GM12878 (cell line): ENCODE data around the gene LRCH4. TPM values are rescaled to one million over a fixed set of nuclear protein-coding genes. Genes with fewer than 3 reads are reported as not detected.

Source experiments
- ATAC-seq: fragments of 200-7000 bp; cut with Tn5 transposase; 3 replicates; pipeline ENCODE4 v1.9.1; 2020; ENCODE audit warnings: mild to moderate bottlenecking, moderate library complexity
- BruUV-seq: library from RNA; stranded (reverse); fragments of 400-500 nt; replicated peaks from 2 replicates; lab custom pipeline; 2021; lab: Mats Ljungman, UMichigan
- CTCF ChIA-PET: fragments of 300-600 bp; sonication (Branson Sonifier 250); formaldehyde crosslinking; extraction: SDS; loops from one replicate; lab custom pipeline; 2021; ENCODE audit warnings: inconsistent platforms; lab: Yijun Ruan, JAX
- POLR2A ChIA-PET: fragments of 350-600 bp; formaldehyde crosslinking; extraction: SDS; loops from one replicate; lab custom pipeline; 2021; ENCODE audit warnings: inconsistent platforms; lab: Charles Lee
- RAD21 ChIA-PET: fragments of 300-600 bp; sonication (Branson Sonifier 250); formaldehyde crosslinking; loops from one replicate; lab custom pipeline; 2023; ENCODE audit warnings: antibody characterized with exemption; ENCODE audit not compliant: unreplicated experiment; lab: Charles Lee
- SMC1A ChIA-PET: fragments of 300-600 bp; sonication (Branson Sonifier 250); formaldehyde crosslinking; loops from one replicate; lab custom pipeline; 2023; ENCODE audit not compliant: unreplicated experiment, uncharacterized antibody; lab: Charles Lee
- DNase-seq: peaks from one replicate; pipeline ENCODE4 v3.0.0-alpha.2; 2011; ENCODE audit warnings: low read depth, low spot score
- FAIRE-seq: peaks from 3 replicates; lab custom pipeline; 2011; peaks lifted over from hg19 to GRCh38; lab: Jason Lieb, UNC
- H2AFZ ChIP-seq: 2 replicates; pipeline ENCODE4 v1.6.0; 2011; ENCODE audit warnings: low read depth, low read length, control low read depth; ENCODE audit not compliant: control insufficient read depth
- H3K27ac ChIP-seq: 2 replicates; pipeline ENCODE4 v1.5.1; 2011; ENCODE audit warnings: control low read depth; ENCODE audit not compliant: control insufficient read depth, insufficient read depth
- H3K27me3 ChIP-seq, 2 experiments: replicated peaks in 1 of 2; 2 replicates each; pipeline versions ENCODE4 v1.6.0 to v1.6.1; 2011; ENCODE audit warnings: low read length in 1 of 2; ENCODE audit not compliant: control insufficient read depth in 2 of 2, insufficient read depth in 2 of 2
- H3K36me3 ChIP-seq, 2 experiments: 2 replicates each; pipeline ENCODE4 v1.5.1; 2011; ENCODE audit warnings: low read length in 1 of 2; ENCODE audit not compliant: control insufficient read depth in 2 of 2, insufficient read depth in 2 of 2
- H3K4me1 ChIP-seq: 2 replicates; pipeline ENCODE4 v1.6.1; 2011; ENCODE audit warnings: mild to moderate bottlenecking, low read length, moderate library complexity, mixed read lengths; ENCODE audit not compliant: control insufficient read depth, insufficient read depth
- H3K4me2 ChIP-seq: 2 replicates; pipeline ENCODE4 v1.6.0; 2011; ENCODE audit warnings: control low read depth; ENCODE audit not compliant: control insufficient read depth, insufficient read depth
- H3K4me3 ChIP-seq: fragments of 200-600 bp; sonication (generic); 2 replicates; pipeline ENCODE4 v1.5.1; 2016
- H3K79me2 ChIP-seq: 2 replicates; pipeline ENCODE4 v1.6.0; 2011; ENCODE audit warnings: low read length; ENCODE audit not compliant: control insufficient read depth, insufficient read depth
- H3K9ac ChIP-seq: 2 replicates; pipeline ENCODE4 v1.8.0; 2011; ENCODE audit warnings: low read length, control low read depth, mixed read lengths; ENCODE audit not compliant: control insufficient read depth, insufficient read depth
- H3K9me3 ChIP-seq: replicated peaks from 3 replicates; pipeline ENCODE4 v1.5.1; 2011; ENCODE audit warnings: mild to moderate bottlenecking, low read length; ENCODE audit not compliant: control insufficient read depth, insufficient read depth
- H4K20me1 ChIP-seq: 2 replicates; pipeline ENCODE4 v1.6.0; 2011; ENCODE audit not compliant: control insufficient read depth, insufficient read depth
- CHD4 ChIP-seq: fragments of 200-600 bp; sonication (generic); IDR thresholded peaks from 2 replicates; pipeline ENCODE4 v1.6.1; 2016; ENCODE audit warnings: mild to moderate bottlenecking
- EGR1 ChIP-seq, 2 experiments: IDR thresholded peaks; 1 replicate in 1 of 2; 2 replicates in 1 of 2; pipeline ENCODE4 v1.6.1; 2011 to 2012; ENCODE audit warnings: low read depth in 2 of 2, low read length in 2 of 2, borderline replicate concordance in 1 of 2, mild to moderate bottlenecking in 1 of 2, moderate library complexity in 1 of 2
- SMAD5 ChIP-seq: IDR thresholded peaks from 2 replicates; pipeline ENCODE4 v1.6.1; 2016; ENCODE audit warnings: antibody characterized with exemption, low read depth
- ZNF24 ChIP-seq: fragments of 450-650 bp; IDR thresholded peaks from 2 replicates; pipeline ENCODE4 v1.6.1; 2017; ENCODE audit warnings: antibody characterized with exemption, mild to moderate bottlenecking
- ZNF592 ChIP-seq: fragments of 450-650 bp; IDR thresholded peaks from 2 replicates; pipeline ENCODE4 v1.6.1; 2017; ENCODE audit warnings: mild to moderate bottlenecking, moderate library complexity
- ZNF687 ChIP-seq: fragments of 450-650 bp; IDR thresholded peaks from 2 replicates; pipeline ENCODE4 v1.6.1; 2017; ENCODE audit warnings: mild to moderate bottlenecking, moderate library complexity
- WGBS: methylation state at CpG from one replicate; pipeline ENCODE4 v1.1.6; 2016; ENCODE audit warnings: low lambda C conversion rate; ENCODE audit not compliant: insufficient replicate concordance, insufficient coverage; ENCODE audit errors: missing lambda C conversion rate; 5-methylcytosine and 5-hydroxymethylcytosine counted together
- in situ Hi-C: fragments of 300-500 bp; cut with MboI; formaldehyde crosslinking; loops from 9 replicates; pipeline ENCODE4 v1.14.3; 2018; ENCODE audit warnings: mixed read lengths
- intact Hi-C: fragments of 100-400 bp; cut with micrococcal nuclease; formaldehyde crosslinking; loops from one replicate; pipeline ENCODE4 v1.14.2; 2022; ENCODE audit not compliant: unreplicated experiment
- polyA plus RNA-seq, 11 experiments: library from polyadenylated mRNA; depleted of rRNA in 4 of 11; unstranded in 6 of 11; stranded (reverse) in 5 of 11; fragments of >200 nt; fragmentation: Nextera tagmentation in 4 of 11; fragmentation: Illumina TruSeq in 1 of 11; extraction: Ambion mirVana in 4 of 11; extraction: Trizol in 1 of 11; gene quantifications; 1 replicate in 1 of 11; 2 replicates in 10 of 11; pipeline versions ENCODE4 v1.2.1 to v1.2.3, GENCODE V29; 2011 to 2016; ENCODE audit warnings: inconsistent platforms in 2 of 11, missing spikeins in 2 of 11, low read depth in 1 of 11
- total RNA-seq, 4 experiments: library from RNA; depleted of rRNA in 3 of 4; stranded (reverse); fragments of >200 nt in 3 of 4; fragmentation: Illumina TruSeq in 1 of 4; extraction: Trizol in 1 of 4; gene quantifications; 2 replicates each; pipeline versions ENCODE4 v1.2.1 to v1.2.3, GENCODE V29; 2013 to 2021

Gene LRCH4
- total and polyA plus RNA-seq, 10 of the 15 experiments (the other 5 are each of a cell fraction or from before 2014, with no cell fraction given): 0.58 to 96.7 (median 28.4) TPM

- CTCF ChIA-PET: interaction anchor here (0.8 to 11.6 kb wide), 19 partner anchors 9 to 645 kb away, joined by 3 to 190 read pairs (median 4); partner anchors contain the start of genes MOSPD3 and POP7
- POLR2A ChIA-PET: interaction anchor here (0.8 kb wide), 1 partner anchor 107 kb away, joined by 3 read pairs; no protein-coding TSS in a partner anchor
Observed at GRCh38 chr7:100589341-100589947, 3.5 kb upstream of the LRCH4 start.

DNA sequence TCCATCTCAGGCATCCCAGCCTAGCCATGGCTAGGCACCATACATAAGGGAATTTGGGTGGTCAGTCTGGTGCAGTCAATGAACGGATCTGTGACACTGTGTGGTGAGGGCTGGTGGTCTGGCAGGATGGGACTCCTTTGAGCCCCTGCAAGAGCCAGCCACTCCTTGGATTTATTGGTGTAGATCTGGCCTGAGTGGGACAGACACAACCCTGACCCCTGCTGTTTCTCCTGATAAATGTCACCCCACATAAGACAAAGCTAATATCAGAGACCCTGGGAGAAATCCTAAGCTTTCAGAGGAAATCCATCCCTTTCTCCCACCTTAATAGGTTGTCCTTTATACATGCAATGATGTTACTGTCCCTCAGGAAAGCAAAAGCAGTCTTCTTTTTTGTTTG is 2.5 kb upstream of the LRCH4 start:
- Histone ChIP-seq H3K4me1 (peaks cover 15% of the 10 kb centered on the region), H3K9ac (no peak overlapping the region), H4K20me1 (no peaks in the 10 kb centered on the region), H3K9me3 (no peaks in the 10 kb centered on the region), H2AFZ (no peak overlapping the region), H3K79me2 (peaks cover 24% of the 10 kb centered on the region), H3K4me3 (no peak overlapping the region), H3K27ac (no peak overlapping the region), H3K36me3 (no peaks in the 10 kb centered on the region), H3K4me2 (no peak overlapping the region), H3K27me3 (no peaks in the 10 kb centered on the region)
- ChIA-PET RAD21 (interaction anchor here (0.6 to 1.6 kb wide), 11 partner anchors 23 to 264 kb away, joined by 3 to 6 read pairs (median 4); partner anchors contain the start of genes SLC12A9 and ZCWPW1), POLR2A (interaction anchor here (0.6 to 1.0 kb wide), 5 partner anchors 45 to 139 kb away, joined by 3 to 7 read pairs (median 6); no protein-coding TSS in a partner anchor), CTCF (interaction anchor here (0.6 to 11.6 kb wide), 27 partner anchors 10 to 644 kb away, joined by 3 to 190 read pairs (median 4); partner anchors contain the start of genes AGFG2, MOSPD3, POP7 and SLC12A9), SMC1A (interaction anchor here (0.8 to 2.3 kb wide), 7 partner anchors 9 to 133 kb away, joined by 3 to 13 read pairs (median 4); no protein-coding TSS in a partner anchor)
- BruUV-seq: no TSS peak
- in situ Hi-C loops: no loop called here
- 0% methylated on average over 1 of the region's 1 CpG for WGBS
- FAIRE-seq: no peak
- no peak for ATAC-seq
- DNase-seq: no peak
- intact Hi-C loops: no loop called here
- TF ChIP-seq SMAD5 (no peak), ZNF592 (no peak), ZNF687 (no peak), CHD4 (no peak), EGR1 (IDR thresholded peaks at IDR 0.05; ENCODE audit: borderline replicate concordance in 1 of 2, low read depth in 2 of 2, low read length in 2 of 2) (no peak)

More at GRCh38 chr7:100589341-100589947, 3.5 kb upstream of the LRCH4 start:
- ATAC-seq (no peak), FAIRE-seq (no peak), DNase-seq (no peak)
- H3K9me3 ChIP-seq: no peaks in the 10 kb centered on the region
- no peak for TF ChIP-seq ZNF24
- no TSS peak for BruUV-seq
- no peak overlapping the region for H3K4me3 ChIP-seq
- no peaks in the 10 kb centered on the region for H3K27me3 ChIP-seq
- H3K79me2 ChIP-seq: peaks cover 15% of the 10 kb centered on the region
- in situ Hi-C loops (no loop called here), intact Hi-C loops (no loop called here)
- no peaks in the 10 kb centered on the region for H4K20me1 ChIP-seq
- ChIA-PET RAD21 (interaction anchor here (0.8 to 1.6 kb wide), 10 partner anchors 24 to 263 kb away, joined by 3 to 6 read pairs (median 4); partner anchors contain the start of genes SLC12A9 and ZCWPW1), SMC1A (interaction anchor here (0.9 to 2.3 kb wide), 5 partner anchors 24 to 134 kb away, joined by 3 to 13 read pairs (median 5); no protein-coding TSS in a partner anchor)
- no peak overlapping the region for H2AFZ ChIP-seq
- no peak overlapping the region for H3K4me2 ChIP-seq
- no peak overlapping the region for H3K9ac ChIP-seq
- 50% methylated on average over 6 of the region's 7 CpGs for WGBS
- no peak overlapping the region for H3K27ac ChIP-seq
- no peaks in the 10 kb centered on the region for H3K36me3 ChIP-seq
- H3K4me1 ChIP-seq: peaks cover 9% of the 10 kb centered on the region
